ENCODE results near the gene HS3ST3A1.
A peak's percentile ranks its signal among the peaks of the same experiment; 100 is the strongest.

The HS3ST3A1 gene

DNA sequence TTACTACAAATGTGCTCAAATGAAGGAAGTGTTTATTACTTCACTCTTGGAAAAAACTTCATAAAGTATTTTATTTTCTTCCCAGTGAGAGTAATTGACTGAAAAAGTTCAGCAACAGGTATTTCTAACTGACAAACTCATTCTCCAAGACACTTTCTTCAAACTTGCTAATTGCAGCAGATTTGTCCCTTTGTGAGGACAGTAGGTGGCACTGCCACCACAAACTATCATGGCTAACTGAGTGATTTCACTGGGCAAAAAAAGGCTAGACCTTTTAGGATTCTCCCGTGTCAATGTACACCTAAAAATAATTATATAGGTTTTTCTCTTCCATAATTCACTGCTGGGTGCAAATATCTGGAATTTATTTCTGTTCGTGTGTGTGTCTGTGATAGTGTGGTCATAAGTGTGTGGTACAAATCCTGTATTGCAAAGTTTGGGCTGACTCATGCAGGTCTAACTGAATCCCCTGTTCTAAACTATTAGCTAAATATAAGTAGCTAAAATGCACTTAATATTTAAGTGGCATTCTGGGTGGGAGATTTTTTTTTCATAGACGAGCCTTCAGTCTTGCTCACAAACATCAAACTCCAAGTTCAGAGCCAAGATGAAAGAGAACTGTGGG lies 3.9 kb downstream of the HS3ST3A1 start:
- DNase-seq: peak; percentile 32

DNA sequence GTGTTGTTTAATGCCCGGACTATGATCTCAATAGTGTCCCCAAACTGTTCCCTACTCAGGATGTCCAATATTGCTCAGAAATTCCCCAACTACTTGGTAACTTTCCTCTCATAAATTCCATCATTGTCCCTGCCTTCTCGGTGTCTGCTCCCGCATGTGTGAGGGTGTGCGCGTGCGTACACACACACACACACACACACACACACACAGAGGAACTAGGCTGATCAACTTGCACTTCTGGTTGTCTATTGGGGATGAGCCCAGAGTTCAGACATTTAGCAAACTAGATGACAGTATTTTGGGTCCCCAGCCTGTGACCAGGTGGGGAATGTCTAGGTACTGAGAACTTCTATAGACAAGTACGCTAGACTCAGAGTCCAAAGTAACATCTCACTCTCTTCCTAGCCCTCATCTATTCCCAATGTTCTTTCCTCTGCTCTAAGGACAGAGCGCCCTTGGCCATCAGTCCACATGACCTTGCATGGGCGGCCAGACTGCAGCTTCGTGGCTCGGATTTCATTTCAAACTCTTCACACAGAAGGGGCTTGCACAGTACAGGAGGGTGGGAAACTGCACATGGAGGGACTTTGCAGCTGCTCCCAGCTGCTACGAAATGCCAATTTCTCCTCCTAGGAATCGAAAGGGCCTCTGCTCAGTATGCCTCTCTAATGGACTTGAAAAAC lies 5.3 kb downstream of the HS3ST3A1 start:
- no peak for DNase-seq

DNA sequence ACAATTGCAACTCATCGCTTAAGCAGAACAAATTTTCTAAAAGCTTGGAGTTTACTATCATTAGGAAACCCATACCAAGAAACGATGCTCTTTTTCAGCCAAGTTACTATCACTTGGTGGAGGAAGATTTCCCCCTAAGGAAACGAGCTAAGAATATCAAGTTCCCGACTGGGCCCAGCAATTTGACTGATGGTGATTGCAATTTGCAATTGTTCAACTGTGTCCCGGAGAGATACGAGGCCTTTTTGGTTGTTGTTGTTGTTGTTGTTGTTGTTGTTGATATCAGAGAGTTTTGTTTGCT lies 6.2 kb downstream of the HS3ST3A1 start:
- no peak for DNase-seq

DNA sequence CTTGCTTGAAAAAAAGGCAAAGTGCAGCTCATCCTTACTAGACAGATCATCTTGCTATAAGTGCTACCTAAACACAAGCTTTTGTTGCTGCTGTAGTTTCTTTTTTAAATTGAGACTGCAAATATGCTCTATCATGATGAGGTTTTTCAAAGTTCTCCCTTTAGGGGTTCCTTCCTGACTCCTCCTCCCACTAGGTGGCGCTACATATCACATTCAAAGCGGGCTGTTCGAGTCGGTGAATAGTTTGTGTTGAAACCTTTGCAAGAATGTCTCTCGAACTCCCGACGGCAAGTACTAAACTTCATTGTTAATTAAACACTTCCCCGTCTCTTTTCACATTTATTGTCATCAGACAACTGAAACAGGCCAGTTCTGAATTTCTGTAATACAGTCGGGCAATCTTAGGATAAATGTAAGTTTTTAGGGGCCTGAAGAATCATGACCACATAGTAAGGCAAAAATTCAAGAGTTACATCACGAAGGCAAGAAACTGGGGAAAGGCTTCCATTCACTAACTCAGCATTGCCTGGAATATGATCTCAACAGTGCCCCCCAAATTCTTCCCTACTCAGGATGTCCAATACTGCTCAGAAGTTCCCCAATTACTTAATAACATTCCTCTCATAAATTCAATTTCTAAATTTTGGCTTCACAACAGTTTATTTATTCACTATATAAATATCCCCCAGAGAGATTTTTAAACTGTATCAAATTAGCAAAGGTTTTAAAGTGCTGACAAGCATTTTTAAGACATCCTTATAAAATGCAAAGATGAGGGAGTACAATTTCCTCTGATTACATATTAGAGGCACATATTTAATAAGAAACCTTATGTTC lies 6.7 kb downstream of the HS3ST3A1 start:
- DNase-seq: peak; percentile 85

DNA sequence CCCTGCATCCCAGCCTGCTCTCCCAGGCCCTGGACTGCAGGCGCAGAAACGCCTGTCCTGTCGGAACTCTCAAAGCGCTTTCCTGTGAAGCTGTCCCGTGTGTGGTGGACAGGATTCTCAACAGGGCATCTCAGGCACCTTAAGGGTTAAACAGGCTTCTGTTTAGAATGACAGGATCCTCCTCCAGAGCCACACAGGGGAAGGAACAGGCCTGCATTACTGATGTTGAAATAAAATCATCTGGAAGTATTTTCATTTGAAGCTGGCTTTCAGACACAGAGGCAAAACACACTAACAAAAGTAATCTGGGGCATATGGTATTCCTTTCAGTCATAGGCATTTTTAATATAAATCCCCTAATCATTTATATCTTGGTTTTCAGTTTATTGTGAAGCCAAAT lies 7.4 kb downstream of the HS3ST3A1 start:
- DNase-seq: no peak

DNA sequence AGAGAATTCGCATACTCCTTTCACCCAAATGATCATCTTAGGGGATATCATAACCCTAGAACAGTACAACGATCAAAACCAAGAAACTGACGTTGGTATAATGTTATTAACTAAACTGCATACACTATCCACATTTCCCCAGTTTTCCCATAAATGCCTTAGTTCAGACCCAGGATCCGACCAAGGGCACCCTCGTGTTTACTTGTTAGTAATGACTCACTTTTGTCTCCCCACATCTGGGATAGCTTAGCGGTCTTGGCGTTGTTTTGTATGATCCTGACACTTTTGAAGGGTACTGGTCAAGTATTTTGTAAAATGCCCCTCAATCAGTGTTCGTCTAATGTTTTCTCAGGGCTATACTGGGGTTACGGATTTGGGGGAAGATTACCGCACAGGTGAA lies 8.0 kb downstream of the HS3ST3A1 start:
- no peak for DNase-seq

DNA sequence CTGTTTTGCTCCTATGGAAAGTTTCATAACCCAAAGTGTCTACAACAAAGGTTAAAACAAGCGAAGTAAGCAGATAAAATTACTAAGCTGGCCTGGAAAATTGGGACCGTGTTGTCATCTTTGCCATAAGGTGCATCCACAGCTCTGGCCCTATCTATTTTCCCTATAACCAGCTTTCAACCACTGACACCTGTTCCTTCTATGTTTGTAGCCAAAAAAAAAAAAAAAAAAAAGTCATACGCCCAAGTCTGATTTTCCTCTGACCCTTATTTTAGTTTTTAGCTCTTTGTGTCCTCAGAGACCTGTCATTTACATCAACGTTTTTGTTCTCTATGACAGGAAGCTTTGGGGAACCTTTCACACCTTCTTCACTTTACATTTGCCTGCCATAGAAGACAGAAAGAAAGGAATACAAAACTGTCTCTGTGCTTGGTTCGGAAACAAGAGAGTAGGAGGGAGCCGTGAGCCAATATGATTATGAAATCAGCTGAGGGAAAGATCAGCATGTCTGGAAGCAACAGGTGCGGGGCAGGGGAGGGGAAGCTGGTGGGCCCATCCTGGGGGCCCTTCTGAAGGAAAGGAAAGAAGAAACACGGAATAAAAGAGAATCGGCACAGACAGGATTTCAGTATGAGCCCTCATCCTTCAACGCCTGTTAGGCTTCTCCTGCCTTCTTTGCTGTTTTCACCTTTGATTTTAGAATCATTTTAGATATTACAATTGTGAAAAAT lies 8.5 kb downstream of the HS3ST3A1 start:
- DNase-seq: no peak

DNA sequence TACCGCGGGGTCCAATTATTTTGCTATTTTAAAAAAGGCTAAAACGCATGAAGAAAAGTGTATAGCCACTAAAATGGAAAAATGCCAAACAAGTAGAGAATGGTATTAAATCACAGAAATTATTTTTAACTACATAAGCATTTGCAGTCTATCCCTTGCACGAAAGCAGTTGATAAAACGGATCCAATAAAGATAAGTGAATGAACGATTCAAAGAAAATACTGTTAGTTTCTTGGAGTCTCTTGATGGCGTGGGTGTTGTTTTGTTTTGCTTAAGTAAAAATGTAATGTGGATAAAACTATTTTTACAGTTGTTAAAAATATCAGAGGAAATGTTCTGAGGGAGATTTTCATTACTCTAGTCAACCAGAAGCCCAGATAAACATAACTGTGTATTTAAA lies 9.3 kb downstream of the HS3ST3A1 start:
- no peak for DNase-seq

DNA sequence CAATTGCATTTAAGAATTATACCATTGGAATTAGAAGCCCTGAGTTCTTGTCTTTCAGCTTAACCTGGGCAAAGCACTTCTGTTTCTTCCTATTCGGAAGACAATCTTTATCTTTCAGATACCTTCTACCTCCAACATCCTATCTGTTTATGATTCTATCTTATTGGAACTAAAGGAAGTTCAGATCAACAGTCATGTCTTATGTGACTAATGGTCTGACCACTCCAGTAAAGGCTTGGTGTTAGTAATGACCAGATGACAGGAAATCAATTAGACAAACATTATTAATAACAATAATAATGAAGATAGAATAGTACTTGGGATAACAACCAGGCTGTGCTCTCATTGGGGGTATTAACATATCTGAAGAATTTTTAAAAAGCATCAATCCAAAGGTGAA lies 11.3 kb downstream of the HS3ST3A1 start:
- no peak for DNase-seq

DNA sequence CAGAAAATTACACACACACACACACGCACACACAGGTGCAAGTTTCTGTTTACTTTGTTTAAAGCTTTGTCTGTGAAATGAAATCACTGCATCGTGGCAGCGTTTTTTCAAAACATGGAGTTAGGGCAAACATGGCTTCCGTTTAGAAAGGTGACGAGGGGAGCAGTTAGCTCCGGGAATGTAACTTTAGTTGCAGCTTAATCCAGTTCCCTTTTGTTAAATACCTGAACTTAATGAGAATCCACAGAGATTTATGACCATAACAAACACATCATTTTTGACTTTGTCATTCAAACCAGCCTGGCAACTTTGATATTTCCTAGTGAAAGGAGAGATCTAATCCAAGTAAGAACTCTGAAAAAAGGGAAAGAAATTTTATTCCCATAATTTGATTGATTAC lies 12.1 kb downstream of the HS3ST3A1 start:
- no peak for DNase-seq

DNA sequence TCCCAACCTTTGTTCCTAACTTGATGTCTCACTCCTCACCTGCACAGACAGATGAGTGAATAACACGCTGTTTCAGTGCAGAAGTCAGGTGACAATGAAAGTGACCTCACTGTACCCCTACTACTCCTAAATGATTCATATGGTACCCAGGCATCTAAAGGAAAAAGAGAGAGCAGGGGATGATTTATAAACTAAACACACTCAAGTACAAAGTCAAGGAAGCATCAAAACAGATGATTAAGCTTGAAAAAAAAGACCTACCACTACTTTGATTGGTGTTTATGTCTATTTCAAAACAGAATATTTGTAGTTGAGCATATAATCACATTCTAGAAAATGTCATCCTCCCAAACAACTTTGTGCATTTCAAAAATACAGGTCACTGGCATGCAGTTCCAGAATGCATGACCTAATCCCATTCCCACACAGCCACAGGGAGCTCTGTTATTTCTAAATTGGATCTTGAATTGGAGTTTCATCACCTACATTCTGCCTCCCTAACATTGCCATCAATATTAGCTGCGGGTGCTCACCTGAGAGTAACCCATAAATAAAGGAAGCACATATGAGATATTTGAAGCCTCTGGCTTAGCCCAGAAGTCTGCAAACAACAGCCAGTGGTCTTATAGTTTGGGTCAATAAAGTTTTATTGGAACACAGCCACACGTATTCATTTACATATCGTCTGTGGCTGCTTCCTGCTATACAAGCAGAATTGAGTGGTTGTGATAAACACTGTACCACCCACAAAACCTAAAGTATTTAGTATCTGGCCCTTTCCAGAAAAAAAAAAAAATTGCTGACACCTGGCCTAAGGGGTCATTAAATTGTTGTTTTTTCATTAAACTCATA lies 14.0 kb downstream of the HS3ST3A1 start:
- DNase-seq: no peak

DNA sequence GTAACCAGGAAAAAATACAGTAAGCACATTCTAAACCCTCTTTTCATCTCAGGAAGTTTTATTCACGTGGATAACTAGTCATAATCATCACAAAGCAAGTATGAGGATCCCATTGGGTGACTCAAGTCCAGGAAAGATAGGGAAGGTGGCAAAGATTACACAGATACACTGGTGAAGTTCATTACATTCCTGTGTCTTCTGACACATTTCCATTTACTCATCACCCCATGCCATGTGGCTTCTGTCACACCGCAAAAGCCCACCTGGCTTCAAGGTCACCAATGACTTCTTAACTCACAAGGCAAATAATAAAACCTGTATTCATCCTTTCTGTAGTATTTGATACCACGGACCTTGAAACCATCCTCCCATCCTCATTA lies 17.0 kb downstream of the HS3ST3A1 start:
- DNase-seq: no peak

DNA sequence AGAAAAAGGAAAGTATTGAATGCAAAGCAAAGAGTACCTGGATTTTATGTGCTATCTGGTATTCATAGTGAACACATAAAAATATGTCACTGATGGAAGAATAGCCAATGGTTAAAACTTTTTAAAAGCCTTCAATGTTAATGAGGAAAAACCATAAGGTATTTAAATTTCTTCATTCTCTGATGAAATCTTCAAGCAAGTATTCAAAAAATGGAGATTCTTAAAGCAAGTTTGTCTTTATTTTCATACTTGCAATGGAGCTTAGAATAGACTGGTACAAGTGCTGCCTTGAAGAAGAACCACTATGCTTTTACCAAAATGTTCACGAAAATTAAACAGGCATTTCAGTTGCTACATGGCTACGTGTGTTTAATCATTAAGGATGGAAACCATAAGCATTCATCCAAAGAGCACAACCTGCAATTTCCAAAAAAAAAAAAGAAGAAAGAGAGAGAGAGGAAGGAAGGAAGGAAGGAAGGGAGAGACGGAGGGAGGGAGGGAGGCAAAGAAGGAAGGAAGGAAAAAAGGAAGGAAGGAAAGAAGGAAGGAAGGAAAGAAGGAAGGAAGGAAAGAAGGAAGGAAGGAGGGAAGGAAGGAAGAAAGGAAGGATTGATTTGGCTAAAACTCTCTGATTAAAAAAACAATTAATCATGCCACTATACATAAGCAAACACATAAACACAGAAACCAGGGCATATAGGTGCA lies 17.6 kb downstream of the HS3ST3A1 start:
- no peak for DNase-seq

DNA sequence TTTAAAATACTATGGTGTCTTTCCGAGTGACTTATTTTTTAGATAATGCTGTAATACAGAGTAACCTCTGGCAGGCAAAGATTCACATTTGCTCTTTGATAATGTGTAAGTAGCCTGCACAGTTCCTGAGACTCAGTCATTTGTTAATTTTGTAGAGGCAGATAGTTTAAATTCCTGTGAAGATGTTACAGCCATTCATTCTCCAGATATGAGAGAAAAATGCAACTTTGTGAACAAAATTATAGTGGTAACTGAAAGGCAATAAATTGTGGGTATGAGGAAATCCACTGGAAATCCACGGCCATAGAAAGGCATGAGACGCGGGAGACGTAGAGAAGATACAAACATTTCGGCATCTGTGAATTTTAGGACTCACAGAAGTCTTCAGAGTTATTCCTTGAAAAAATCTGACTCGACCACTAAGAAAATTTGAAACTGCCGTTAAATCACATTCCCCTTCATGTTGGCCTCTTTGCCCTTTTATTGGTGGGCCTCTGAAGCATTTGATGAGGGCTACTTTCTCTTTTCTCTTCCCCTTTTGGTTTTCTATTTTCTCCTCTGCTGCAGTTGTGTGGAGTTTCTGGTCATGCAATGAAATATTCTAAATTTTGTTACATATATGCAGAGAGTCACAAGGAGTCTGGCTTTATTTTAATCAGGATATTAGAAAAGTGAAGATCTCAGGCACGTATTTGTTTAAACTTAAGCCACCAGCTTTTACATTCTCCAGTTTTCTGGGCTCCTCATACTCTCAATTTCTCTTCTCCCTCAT lies 18.8 kb downstream of the HS3ST3A1 start:
- DNase-seq: no peak

DNA sequence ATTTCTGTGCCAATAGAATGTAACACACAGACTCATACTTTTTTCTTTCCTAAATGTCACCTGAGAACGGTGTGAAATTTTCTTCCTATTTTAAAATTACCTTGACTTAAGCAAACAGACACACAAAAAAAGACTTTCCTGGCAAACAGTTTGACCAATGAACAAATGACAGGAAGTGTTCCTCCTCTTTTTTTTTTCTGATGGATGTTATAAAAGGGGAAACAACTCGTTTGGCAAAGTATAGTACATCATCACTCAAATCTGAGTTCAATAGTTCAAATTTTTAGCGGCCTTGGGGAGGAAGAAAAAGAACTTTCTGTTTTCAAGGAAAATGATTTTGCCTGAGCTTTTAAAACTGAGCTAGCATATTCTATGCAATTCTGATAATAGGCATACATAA lies 19.8 kb downstream of the HS3ST3A1 start:
- no peak for DNase-seq

DNA sequence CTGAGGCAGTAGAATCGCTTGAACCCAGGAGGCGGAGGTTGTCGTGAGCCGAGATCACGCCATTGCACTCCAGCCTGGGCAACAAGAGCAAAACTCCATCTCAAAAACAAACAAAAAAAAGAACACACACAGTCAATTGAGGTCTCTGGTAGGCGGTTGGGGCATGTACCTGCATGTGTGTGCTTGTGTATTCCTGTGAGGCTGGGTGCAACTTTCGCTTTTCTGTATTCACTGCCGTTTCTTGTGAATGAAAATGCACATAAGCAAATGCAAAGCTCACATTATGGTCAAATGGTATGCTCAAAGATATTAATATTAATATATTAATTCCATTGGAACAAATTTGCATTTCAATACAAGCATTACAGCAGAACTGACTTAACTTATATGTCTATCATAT lies 20.9 kb downstream of the HS3ST3A1 start:
- no peak for DNase-seq

DNA sequence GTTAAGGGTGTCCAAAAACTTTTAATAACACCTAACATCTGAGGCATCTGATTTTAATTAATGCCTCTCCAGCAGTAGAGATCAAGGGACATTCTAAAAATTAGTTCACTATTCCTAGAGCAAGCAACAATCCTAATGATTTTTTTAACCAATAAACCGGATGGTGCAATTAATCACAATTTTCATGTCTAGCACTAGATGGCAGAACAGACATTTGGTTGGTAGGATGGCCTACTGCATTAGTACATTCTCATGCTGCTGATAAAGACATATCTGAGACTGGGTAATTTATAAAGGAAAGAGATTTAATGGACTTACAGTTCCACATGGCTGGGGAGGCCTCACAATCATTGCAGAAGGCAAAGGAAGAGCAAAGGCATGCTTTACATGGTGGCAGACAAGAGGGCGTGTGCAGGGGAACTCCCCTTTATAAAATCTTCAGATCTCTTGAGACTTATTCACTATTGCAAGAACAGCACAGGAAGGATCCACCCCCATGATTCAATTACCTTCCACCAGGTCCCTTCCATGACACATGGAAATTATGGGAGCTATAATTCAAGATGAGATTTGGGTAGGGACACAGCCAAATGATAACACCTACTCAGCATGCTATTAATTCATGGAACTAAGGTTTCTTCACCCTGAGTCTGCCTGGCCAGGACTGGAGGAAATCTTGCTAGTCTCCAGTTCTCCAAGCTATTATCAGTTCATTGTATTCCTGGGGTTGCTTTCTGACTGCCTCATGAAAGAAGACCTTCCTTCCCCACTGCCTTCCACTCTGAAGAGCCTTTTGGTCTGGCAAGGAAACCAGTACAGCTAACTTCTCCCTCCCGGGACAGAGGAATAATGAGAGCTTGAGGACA lies 24.8 kb downstream of the HS3ST3A1 start:
- DNase-seq: no peak

DNA sequence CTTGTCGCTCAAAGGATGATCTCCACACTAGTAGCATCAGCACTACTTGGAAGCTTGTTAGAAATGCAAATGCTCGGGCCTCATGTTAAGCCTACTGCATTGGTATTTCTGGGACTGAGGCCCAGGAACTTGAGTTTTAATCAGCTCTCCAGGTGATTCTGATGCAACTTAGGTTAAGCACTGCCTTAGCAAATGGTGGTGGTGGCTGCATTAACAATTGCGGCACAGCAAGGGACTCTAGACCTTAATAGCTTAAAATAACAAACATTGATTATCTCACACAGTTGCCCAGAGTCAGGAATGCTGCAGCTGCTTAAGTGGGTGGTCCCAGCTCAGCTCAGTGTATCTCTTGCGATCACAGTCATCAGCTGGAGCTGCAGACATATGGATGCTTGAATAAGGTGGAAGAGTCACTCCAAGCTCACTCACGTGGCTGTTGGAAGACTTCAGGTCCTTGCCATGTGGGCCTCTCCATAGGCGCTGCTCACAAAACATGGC lies 25.8 kb downstream of the HS3ST3A1 start:
- no peak for DNase-seq

DNA sequence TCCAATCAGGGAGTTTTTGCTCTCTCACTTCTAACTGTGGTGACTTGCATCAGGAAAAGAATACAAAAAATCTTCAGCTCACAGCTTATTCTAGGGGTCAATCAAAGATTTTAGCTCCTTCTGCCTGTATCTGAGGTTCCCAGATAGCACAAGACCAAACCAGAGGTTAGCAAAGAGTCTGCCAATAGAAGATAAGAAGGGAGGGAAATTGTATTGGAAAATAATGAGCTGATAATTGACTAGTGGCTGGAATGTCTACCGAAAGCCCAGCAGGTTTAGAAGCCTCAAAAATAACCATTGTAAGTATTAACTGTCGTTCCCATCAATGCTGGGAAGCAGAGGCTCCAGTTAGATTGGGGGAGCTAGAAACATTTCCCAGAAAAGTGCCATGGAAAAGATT lies 26.3 kb downstream of the HS3ST3A1 start:
- no peak for DNase-seq

DNA sequence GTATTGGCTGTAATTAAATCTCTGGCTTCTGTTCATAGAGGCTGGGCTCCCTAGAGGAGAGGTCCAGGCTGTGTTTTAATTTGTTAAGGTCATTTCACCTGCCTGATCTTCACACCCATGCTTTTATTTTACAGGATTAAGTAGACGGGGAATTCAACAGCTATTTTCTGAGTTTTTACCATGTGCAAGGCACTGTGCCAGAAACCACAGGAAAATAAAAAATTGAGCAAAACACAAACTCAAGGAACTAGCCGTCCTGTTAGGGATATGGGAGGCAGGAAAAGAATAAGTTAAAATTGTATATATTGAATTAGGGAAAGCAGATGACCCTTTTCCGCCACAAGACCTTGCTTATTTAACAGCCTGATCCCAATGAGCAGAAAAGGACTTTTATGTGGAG lies 29.1 kb downstream of the HS3ST3A1 start:
- DNase-seq: no peak
